GM12891 (cell line): ENCODE data around the gene COL26A1.

Experiments used
- PAX5 ChIP-seq: IDR thresholded peaks from 2 replicates; pipeline ENCODE4 v1.6.1; 2011; ENCODE audit warnings: low read length, moderate library complexity, mild to moderate bottlenecking; ENCODE audit not compliant: insufficient read depth, severe bottlenecking
- POLR2A ChIP-seq: IDR thresholded peaks from 2 replicates; pipeline ENCODE4 v1.6.1; 2011; ENCODE audit warnings: low read depth, low read length, control low read depth
- POLR2AphosphoS5 ChIP-seq: IDR thresholded peaks from 2 replicates; pipeline ENCODE4 v1.6.1; 2011; ENCODE audit warnings: low read depth, low read length, control low read depth
- SPI1 ChIP-seq: IDR thresholded peaks from 2 replicates; pipeline ENCODE4 v1.6.1; 2011; ENCODE audit warnings: low read depth, low read length, control low read depth
- TAF1 ChIP-seq: IDR thresholded peaks from 2 replicates; pipeline ENCODE4 v1.6.1; 2011; ENCODE audit warnings: low read depth, low read length, control low read depth

GRCh38 chr7:101367676-101368075, 5.0 kb downstream of the COL26A1 start:
- no peak for TF ChIP-seq PAX5
- no peak for TF ChIP-seq POLR2AphosphoS5
- no peak for TF ChIP-seq SPI1
- no peak for TF ChIP-seq POLR2A
- no peak for TF ChIP-seq TAF1
